Endothelial cell of umbilical vein (primary cell): Measurements from ENCODE around the gene FGF3. TPM values are rescaled to one million over a fixed set of nuclear protein-coding genes. Genes with fewer than 3 reads are reported as not detected.
A peak's percentile ranks its signal among the peaks of the same experiment; 100 is the strongest.

Experiments used
- BruUV-seq: library from RNA; stranded (reverse); fragments of 400-500 nt; replicated peaks from 2 replicates; lab custom pipeline; 2021; lab: Mats Ljungman, UMichigan
- CTCF ChIA-PET: fragments of 300-600, 350-600 bp; sonication (Branson Sonifier 250); formaldehyde crosslinking; loops from one replicate; lab custom pipeline; 2021; ENCODE audit warnings: antibody characterized with exemption, inconsistent platforms; lab: Charles Lee
- POLR2A ChIA-PET: fragments of 300-600, 350-600 bp; sonication (Branson Sonifier 250); formaldehyde crosslinking; loops from one replicate; lab custom pipeline; 2021; ENCODE audit warnings: antibody characterized with exemption, inconsistent platforms; lab: Charles Lee
- DNase-seq: peaks from one replicate; pipeline ENCODE4 v3.0.0-alpha.2; 2011; ENCODE audit warnings: low read depth, low spot score
- FAIRE-seq: peaks from 2 replicates; lab custom pipeline; 2011; peaks lifted over from hg19 to GRCh38; lab: Jason Lieb, UNC
- H2AFZ ChIP-seq: 2 replicates; pipeline ENCODE4 v1.6.0; 2012; ENCODE audit warnings: low read depth, low read length, control low read depth, inconsistent platforms
- H3K27ac ChIP-seq: 2 replicates; pipeline ENCODE4 v1.5.1; 2011; ENCODE audit warnings: low read depth, mild to moderate bottlenecking, control low read depth, low read length, moderate library complexity; ENCODE audit not compliant: insufficient read depth
- H3K27me3 ChIP-seq, 2 experiments: 2 replicates each; pipeline versions ENCODE4 v1.6.0 to v1.6.1; 2011; ENCODE audit warnings: low read length in 2 of 2, mixed read lengths in 1 of 2; ENCODE audit not compliant: control insufficient read depth in 2 of 2, insufficient read depth in 2 of 2
- H3K36me3 ChIP-seq, 2 experiments: 2 replicates in 1 of 2; 3 replicates in 1 of 2; pipeline ENCODE4 v1.5.1; 2011; ENCODE audit warnings: low read length in 2 of 2, mild to moderate bottlenecking in 1 of 2, moderate library complexity in 1 of 2; ENCODE audit not compliant: control insufficient read depth in 2 of 2, insufficient read depth in 2 of 2; ENCODE audit errors: extremely low read depth in 1 of 2
- H3K4me1 ChIP-seq: 3 replicates; pipeline ENCODE4 v1.5.1; 2011; ENCODE audit warnings: mild to moderate bottlenecking, low read length; ENCODE audit not compliant: control insufficient read depth, insufficient read depth; ENCODE audit errors: extremely low read depth
- H3K4me2 ChIP-seq: 2 replicates; pipeline ENCODE4 v1.6.1; 2011; ENCODE audit warnings: low read length, control low read depth, mixed read lengths; ENCODE audit not compliant: insufficient read depth
- H3K4me3 ChIP-seq, 3 experiments: fragments of 200-600 bp in 1 of 3; sonication (generic), shearing (Covaris generic) in 1 of 3; replicated peaks in 1 of 3; 2 replicates each; pipeline ENCODE4 v1.5.1; 2011 to 2016; ENCODE audit warnings: control low read depth in 3 of 3, low read length in 3 of 3, mild to moderate bottlenecking in 2 of 3, inconsistent platforms in 1 of 3, low read depth in 1 of 3, moderate library complexity in 1 of 3; ENCODE audit not compliant: insufficient read depth in 1 of 3
- H3K79me2 ChIP-seq: 2 replicates; pipeline ENCODE4 v1.6.0; 2012; ENCODE audit warnings: low read length, inconsistent platforms; ENCODE audit not compliant: control insufficient read depth, insufficient read depth
- H3K9ac ChIP-seq: replicated peaks from 2 replicates; pipeline ENCODE3; 2011; ENCODE audit warnings: low read length, control low read depth; ENCODE audit not compliant: insufficient read depth; ENCODE audit errors: extremely low read depth
- H3K9me1 ChIP-seq: replicated peaks from 3 replicates; pipeline ENCODE4 v1.6.0; 2011; ENCODE audit warnings: mild to moderate bottlenecking, low read length; ENCODE audit not compliant: control insufficient read depth, insufficient read depth; ENCODE audit errors: extremely low read depth
- H3K9me3 ChIP-seq: replicated peaks from 2 replicates; pipeline ENCODE4 v1.5.1; 2012; ENCODE audit warnings: low read length, inconsistent platforms; ENCODE audit not compliant: control insufficient read depth, insufficient read depth
- H4K20me1 ChIP-seq: replicated peaks from 2 replicates; pipeline ENCODE3; 2011; ENCODE audit warnings: mild to moderate bottlenecking, low read length; ENCODE audit not compliant: control insufficient read depth, insufficient read depth; ENCODE audit errors: extremely low read depth
- EZH2 ChIP-seq: IDR thresholded peaks from 2 replicates; pipeline ENCODE4 v1.6.1; 2012; ENCODE audit warnings: borderline replicate concordance, low read depth, mild to moderate bottlenecking, moderate library complexity, low read length, inconsistent platforms; ENCODE audit not compliant: severe bottlenecking
- FOS ChIP-seq: IDR thresholded peaks from 2 replicates; pipeline ENCODE4 v1.6.1; 2011; ENCODE audit warnings: mild to moderate bottlenecking, low read length, moderate library complexity, borderline replicate concordance; ENCODE audit not compliant: insufficient read depth
- GATA2 ChIP-seq: IDR thresholded peaks from 2 replicates; pipeline ENCODE4 v1.7.0; 2011; ENCODE audit warnings: low read depth, mild to moderate bottlenecking, moderate library complexity, mixed read lengths, low read length; ENCODE audit not compliant: insufficient read length, insufficient read depth
- JUN ChIP-seq: IDR thresholded peaks from 2 replicates; pipeline ENCODE4 v1.6.1; 2011; ENCODE audit warnings: borderline replicate concordance, low read depth; ENCODE audit not compliant: insufficient read length, insufficient read depth
- MYC ChIP-seq: IDR thresholded peaks from one replicate; pipeline ENCODE4 v1.6.1; 2011; ENCODE audit warnings: mild to moderate bottlenecking, low read depth, low read length
- POLR2A ChIP-seq: IDR thresholded peaks from 2 replicates; pipeline ENCODE4 v1.6.1; 2012; ENCODE audit warnings: low read depth, mild to moderate bottlenecking, control low read depth, low read length
- POLR2AphosphoS5 ChIP-seq: IDR thresholded peaks from 2 replicates; pipeline ENCODE4 v1.6.1; 2012; ENCODE audit warnings: low read depth, mild to moderate bottlenecking, control low read depth, low read length, moderate library complexity; ENCODE audit not compliant: insufficient read depth
- dilution Hi-C: fragments of 300-500 bp; cut with MboI; formaldehyde crosslinking; loops from one replicate; pipeline ENCODE4 v1.15.0; 2019; ENCODE audit warnings: low sequenced_read_pairs; ENCODE audit not compliant: extremely low pct_ligation_motif_present
- intact Hi-C: fragments of 100-400 bp; cut with micrococcal nuclease; formaldehyde crosslinking; loops from one replicate; pipeline ENCODE4 v1.10.0; 2022
- polyA plus RNA-seq, 4 experiments: library from polyadenylated mRNA; depleted of rRNA in 3 of 4; stranded (reverse) in 3 of 4; unstranded in 1 of 4; fragments of >200 nt; gene quantifications; 2 replicates each; pipeline versions ENCODE4 v1.2.1 to v1.2.3, GENCODE V29; 2011 to 2012; ENCODE audit warnings: missing spikeins in 1 of 4
- total RNA-seq: library from RNA; stranded (reverse); gene quantifications from 2 replicates; pipeline ENCODE4 v1.2.3, GENCODE V29; 2021
- TF ChIP-seq, protein P1 (sequence below), 2 donors: IDR thresholded peaks; 1 replicate in 1 of 2; 2 replicates in 1 of 2; pipeline ENCODE4 v1.5.1; 2011; ENCODE audit warnings: low read length in 2 of 2, mild to moderate bottlenecking in 2 of 2, moderate library complexity in 2 of 2, control low read depth in 1 of 2, inconsistent platforms in 1 of 2, low read depth in 1 of 2; ENCODE audit not compliant: insufficient read depth in 1 of 2; ENCODE audit errors: extremely low read depth in 1 of 2
- TF ChIP-seq, protein P2 (sequence below): IDR thresholded peaks from 2 replicates; pipeline ENCODE4 v1.6.1; 2011; ENCODE audit not compliant: insufficient read depth, insufficient read length

Gene FGF3
- total and polyA plus RNA-seq, 2 donors (not counting 3 experiments of a cell fraction or from before 2014, with no cell fraction given): not detected

GRCh38 chr11:69854713-69855112, 35.5 kb upstream of the FGF3 start:
- POLR2A ChIA-PET: no interaction called here
- dilution Hi-C loops: no loop called here
- H3K9me1 ChIP-seq: no peaks in the 10 kb centered on the region

DNA sequence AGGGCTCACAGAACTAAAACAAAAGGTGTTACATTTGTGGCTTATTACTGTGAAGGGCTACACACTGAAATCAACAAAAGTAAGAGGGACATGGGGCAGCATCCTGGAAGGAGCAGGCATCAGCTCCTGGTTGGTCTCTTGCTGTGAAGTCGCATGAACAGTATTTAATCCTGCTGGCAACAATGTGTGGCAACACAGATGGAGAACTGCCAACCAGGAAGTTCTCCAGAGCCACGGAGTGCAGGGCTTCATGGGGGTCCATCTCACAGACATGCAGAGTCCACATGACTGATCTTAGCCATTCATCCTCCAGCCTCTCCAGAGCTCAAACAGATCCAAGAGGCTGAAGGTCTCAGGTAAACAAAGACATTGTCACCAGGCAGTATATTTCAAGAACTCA, 32.8 kb upstream of the FGF3 start:
- FAIRE-seq (no peak), DNase-seq (no peak)
- no peak overlapping the region for H3K4me3 ChIP-seq
- ChIA-PET POLR2A (no interaction called here), CTCF (no interaction called here)
- no peaks in the 10 kb centered on the region for H3K9me1 ChIP-seq
- no peak overlapping the region for H2AFZ ChIP-seq
- no peaks in the 10 kb centered on the region for H3K4me1 ChIP-seq
- peaks cover 0 to 7% of the 10 kb centered on the region in 2 experiments for H3K27me3 ChIP-seq
- H3K36me3 ChIP-seq: no peaks in the 10 kb centered on the region
- H3K9me3 ChIP-seq: no peaks in the 10 kb centered on the region
- no peak overlapping the region for H3K27ac ChIP-seq
- no peaks in the 10 kb centered on the region for H3K79me2 ChIP-seq
- TF ChIP-seq FOS (no peak), POLR2A (no peak), EZH2 (no peak), JUN (no peak), POLR2AphosphoS5 (no peak), GATA2 (no peak), MYC (no peak)
- TF ChIP-seq, protein P1, sequence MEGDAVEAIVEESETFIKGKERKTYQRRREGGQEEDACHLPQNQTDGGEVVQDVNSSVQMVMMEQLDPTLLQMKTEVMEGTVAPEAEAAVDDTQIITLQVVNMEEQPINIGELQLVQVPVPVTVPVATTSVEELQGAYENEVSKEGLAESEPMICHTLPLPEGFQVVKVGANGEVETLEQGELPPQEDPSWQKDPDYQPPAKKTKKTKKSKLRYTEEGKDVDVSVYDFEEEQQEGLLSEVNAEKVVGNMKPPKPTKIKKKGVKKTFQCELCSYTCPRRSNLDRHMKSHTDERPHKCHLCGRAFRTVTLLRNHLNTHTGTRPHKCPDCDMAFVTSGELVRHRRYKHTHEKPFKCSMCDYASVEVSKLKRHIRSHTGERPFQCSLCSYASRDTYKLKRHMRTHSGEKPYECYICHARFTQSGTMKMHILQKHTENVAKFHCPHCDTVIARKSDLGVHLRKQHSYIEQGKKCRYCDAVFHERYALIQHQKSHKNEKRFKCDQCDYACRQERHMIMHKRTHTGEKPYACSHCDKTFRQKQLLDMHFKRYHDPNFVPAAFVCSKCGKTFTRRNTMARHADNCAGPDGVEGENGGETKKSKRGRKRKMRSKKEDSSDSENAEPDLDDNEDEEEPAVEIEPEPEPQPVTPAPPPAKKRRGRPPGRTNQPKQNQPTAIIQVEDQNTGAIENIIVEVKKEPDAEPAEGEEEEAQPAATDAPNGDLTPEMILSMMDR (IDR thresholded peaks at IDR 0.05; ENCODE audit: extremely low read depth in 1 of 2, insufficient read depth in 1 of 2, low read depth in 1 of 2, low read length in 2 of 2): no peak
- TF ChIP-seq, protein P2, sequence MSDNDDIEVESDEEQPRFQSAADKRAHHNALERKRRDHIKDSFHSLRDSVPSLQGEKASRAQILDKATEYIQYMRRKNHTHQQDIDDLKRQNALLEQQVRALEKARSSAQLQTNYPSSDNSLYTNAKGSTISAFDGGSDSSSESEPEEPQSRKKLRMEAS: no peak
- intact Hi-C loops: no loop called here
- dilution Hi-C loops: no loop called here
- no TSS peak for BruUV-seq
- H3K4me2 ChIP-seq: no peak overlapping the region
- no peaks in the 10 kb centered on the region for H4K20me1 ChIP-seq
- no peak overlapping the region for H3K9ac ChIP-seq

More at GRCh38 chr11:69854713-69855112, 35.5 kb upstream of the FGF3 start:
- Histone ChIP-seq H3K4me1 (no peaks in the 10 kb centered on the region), H2AFZ (no peak overlapping the region), H3K9ac (no peak overlapping the region), H4K20me1 (no peaks in the 10 kb centered on the region), H3K27me3 (peaks cover 1 to 14% of the 10 kb centered on the region in 2 experiments), H3K27ac (no peak overlapping the region), H3K9me3 (no peaks in the 10 kb centered on the region), H3K4me2 (no peak overlapping the region), H3K36me3 (no peaks in the 10 kb centered on the region), H3K4me3 (no peak overlapping the region), H3K79me2 (no peaks in the 10 kb centered on the region)
- TF ChIP-seq JUN (peak; percentile 26), GATA2 (no peak)
- no peak for FAIRE-seq
- DNase-seq: no peak
- intact Hi-C loops: no loop called here
- CTCF ChIA-PET: no interaction called here
- BruUV-seq: no TSS peak
